ENCODE measurements around the gene MOB3B.

The MOB3B gene

GRCh38 chr9:27280249-27280648 is 249.4 kb downstream of the MOB3B start:
- no peak overlapping the region for H3K4me3 Mint-ChIP-seq
- no peak for TF ChIP-seq CTCF (IDR thresholded peaks at IDR 0.05)
- H3K9me3 Mint-ChIP-seq, result no peaks in the 10 kb centered on the region
- H3K4me1 Mint-ChIP-seq, result peaks cover 18% of the 10 kb centered on the region
- H3K27ac Mint-ChIP-seq, result no peak overlapping the region
- no peak for DNase-seq
- peaks cover 11% of the 10 kb centered on the region for H3K27me3 Mint-ChIP-seq (ENCODE audit: low read depth, poor library complexity)
- no peaks in the 10 kb centered on the region for H3K36me3 Mint-ChIP-seq (ENCODE audit: low read depth)

- H3K4me3 Mint-ChIP-seq, result no peak overlapping the region
- no peak for TF ChIP-seq CTCF (IDR thresholded peaks at IDR 0.05)
- H3K9me3 Mint-ChIP-seq, result no peaks in the 10 kb centered on the region
- peaks cover 11% of the 10 kb centered on the region for H3K27me3 Mint-ChIP-seq (ENCODE audit: low read depth, poor library complexity)
- H3K27ac Mint-ChIP-seq, result no peak overlapping the region
- H3K4me1 Mint-ChIP-seq, result peaks cover 18% of the 10 kb centered on the region
- no peaks in the 10 kb centered on the region for H3K36me3 Mint-ChIP-seq (ENCODE audit: low read depth)
- DNase-seq, result no peak
Measured at GRCh38 chr9:27279611-27280010, 250.0 kb downstream of the MOB3B start.

GRCh38 chr9:27278374-27278773 is 251.2 kb downstream of the MOB3B start:
- H3K36me3 Mint-ChIP-seq (ENCODE audit: low read depth), result no peaks in the 10 kb centered on the region
- no peaks in the 10 kb centered on the region for H3K9me3 Mint-ChIP-seq
- DNase-seq, result no peak
- peaks cover 18% of the 10 kb centered on the region for H3K4me1 Mint-ChIP-seq
- H3K27me3 Mint-ChIP-seq (ENCODE audit: low read depth, poor library complexity), result peaks cover 11% of the 10 kb centered on the region
- H3K27ac Mint-ChIP-seq, result no peak overlapping the region
- no peak overlapping the region for H3K4me3 Mint-ChIP-seq
- no peak for TF ChIP-seq CTCF (IDR thresholded peaks at IDR 0.05)

GRCh38 chr9:27276193-27277030 is 253.2 kb downstream of the MOB3B start:
- H3K4me3 Mint-ChIP-seq, result peak overlapping the region; percentile 6
- no peaks in the 10 kb centered on the region for H3K36me3 Mint-ChIP-seq (ENCODE audit: low read depth)
- TF ChIP-seq CTCF (IDR thresholded peaks at IDR 0.05), result peak; percentile 78
- peaks cover 5% of the 10 kb centered on the region for H3K27me3 Mint-ChIP-seq (ENCODE audit: low read depth, poor library complexity)
- peaks cover 14% of the 10 kb centered on the region for H3K4me1 Mint-ChIP-seq
- peak; percentile 26 for DNase-seq
- no peaks in the 10 kb centered on the region for H3K9me3 Mint-ChIP-seq
- H3K27ac Mint-ChIP-seq, result no peak overlapping the region

Data from nephron progenitor cell (in vitro differentiated cells).